NCI-H1417 treated with DMSO at 0.1 percent for 48 hours (cell line): Measurements from ENCODE around the gene IL6R.
"Not testable (repeated sequence)": the region's sequence is repeated elsewhere in the genome, so short reads cannot be mapped to it uniquely, and the experiment has no call there.

Experiments
- DNase-seq: peaks from one replicate; lab custom pipeline; 2025; lab: John Stamatoyannopoulos, UW

Gene IL6R

DNA sequence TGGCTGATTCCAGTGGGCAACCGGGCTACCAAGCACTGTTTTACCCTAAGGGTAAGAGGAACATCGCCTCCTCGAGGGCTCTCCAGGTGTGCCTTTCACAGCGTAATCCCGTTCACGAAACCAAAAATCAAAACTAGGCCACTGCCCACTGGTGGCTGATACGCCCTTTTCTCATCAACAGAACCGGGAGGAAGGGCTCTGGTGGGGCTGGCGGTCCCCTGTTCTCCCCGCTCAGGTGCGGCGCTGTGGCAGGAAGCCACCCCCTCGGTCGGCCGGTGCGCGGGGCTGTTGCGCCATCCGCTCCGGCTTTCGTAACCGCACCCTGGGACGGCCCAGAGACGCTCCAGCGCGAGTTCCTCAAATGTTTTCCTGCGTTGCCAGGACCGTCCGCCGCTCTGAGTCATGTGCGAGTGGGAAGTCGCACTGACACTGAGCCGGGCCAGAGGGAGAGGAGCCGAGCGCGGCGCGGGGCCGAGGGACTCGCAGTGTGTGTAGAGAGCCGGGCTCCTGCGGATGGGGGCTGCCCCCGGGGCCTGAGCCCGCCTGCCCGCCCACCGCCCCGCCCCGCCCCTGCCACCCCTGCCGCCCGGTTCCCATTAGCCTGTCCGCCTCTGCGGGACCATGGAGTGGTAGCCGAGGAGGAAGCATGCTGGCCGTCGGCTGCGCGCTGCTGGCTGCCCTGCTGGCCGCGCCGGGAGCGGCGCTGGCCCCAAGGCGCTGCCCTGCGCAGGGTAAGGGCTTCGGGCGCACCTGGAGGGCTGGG lies at the start of gene IL6R:
Gene IL6R, plus strand, starts transcription at position 360 of the 763 bp plus-strand sequence. Its CDS starts 287 bp downstream, at position 647.
- no peak for DNase-seq

DNA sequence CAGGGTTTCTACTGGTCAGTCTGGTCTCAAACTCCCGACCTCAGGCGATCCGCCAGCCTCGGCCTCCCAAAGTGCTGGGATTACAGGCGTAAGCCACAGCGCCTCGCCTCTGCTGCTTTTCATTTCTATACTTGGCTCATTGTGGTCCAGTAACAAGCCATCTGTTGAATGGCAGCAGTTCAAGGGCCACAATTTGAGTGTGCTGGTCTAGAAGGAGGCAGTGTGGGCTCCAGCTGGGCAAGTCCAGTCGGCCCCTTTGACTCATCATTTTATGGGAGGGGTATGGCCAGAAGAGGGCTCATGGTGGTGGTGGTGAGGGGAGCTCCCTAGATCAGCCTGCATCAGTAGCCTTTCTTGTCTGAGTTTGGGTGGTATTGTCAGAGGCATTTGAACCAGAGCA lies 46.6 kb upstream of the IL6R start:
- DNase-seq, result no peak

DNA sequence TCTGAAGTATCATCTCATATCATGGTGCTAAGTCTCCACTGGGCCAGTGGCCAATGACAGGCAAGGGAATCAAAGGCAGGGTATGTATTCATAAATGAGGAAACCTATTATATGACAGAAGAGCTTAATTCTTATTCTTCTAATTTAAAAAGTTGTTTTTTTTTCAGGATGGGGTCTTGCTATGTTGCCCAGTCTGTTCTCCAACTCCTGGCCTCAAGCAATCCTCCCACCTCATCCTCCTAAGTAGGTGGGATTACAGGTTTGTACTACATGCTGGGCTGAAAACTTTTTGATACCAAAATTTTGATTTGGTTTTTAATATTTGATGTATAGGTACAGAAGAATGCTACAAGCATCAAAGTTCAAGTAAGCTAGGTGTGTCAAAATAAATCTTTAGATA lies 44.9 kb upstream of the IL6R start:
- DNase-seq, result no peak

DNA sequence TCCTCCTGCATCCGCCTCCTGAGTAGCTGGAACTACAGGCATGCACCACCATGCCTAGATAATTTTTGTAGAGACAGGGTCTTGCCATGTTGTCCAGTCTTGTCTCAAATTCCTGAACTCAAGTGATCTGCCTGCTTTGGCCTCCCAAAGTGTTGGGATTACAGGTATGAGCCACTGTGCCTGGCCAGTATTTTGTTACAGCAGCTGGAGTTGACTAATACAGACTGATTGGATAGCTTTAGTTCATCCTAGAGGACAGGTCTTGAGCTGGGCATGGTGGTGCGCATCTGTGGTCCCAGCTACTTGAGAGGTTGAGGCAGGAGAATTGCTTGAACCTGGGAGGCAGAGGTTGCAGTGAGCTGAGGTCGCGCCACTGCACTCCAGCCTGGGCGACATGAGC lies 44.3 kb upstream of the IL6R start:
- not testable (repeated sequence) for DNase-seq

DNA sequence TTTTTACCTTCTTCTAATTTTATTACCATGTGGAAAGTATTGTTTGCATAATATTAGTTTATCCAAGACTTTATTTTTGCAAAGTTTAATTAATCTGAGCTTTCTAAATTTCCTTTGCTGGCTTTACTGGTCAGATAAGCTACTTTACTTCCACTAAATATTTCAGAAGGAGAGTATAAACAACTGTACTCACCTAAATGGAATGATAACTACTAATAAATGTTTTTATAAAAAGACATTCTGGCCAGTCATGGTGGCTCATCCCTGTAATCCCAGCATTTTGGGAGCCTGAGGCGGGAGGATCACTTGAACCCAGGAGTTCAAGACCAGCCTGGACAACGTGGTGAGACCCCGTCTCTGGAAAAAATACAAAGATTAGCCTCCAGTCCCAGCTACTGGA lies 43.8 kb upstream of the IL6R start:
- no peak for DNase-seq

DNA sequence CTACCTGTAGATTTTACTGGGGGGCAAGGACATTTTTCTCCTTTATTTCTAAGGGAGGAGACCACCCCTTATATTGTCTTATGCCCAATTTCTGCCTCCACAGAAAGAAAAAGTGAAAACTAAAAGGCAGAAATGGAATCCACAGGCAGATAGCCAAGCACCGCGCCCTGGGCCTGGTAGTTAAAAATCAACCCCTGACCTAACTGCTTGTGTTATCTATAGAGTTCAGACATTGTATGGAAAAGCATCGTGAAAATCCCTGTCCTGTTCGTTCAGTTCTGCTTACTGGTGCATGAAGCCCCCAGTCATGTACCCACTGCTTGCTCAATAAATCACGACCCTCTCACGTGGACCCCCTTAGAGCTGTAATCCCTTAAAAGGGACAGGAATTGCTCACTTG lies 33.7 kb upstream of the IL6R start:
- DNase-seq, result no peak

DNA sequence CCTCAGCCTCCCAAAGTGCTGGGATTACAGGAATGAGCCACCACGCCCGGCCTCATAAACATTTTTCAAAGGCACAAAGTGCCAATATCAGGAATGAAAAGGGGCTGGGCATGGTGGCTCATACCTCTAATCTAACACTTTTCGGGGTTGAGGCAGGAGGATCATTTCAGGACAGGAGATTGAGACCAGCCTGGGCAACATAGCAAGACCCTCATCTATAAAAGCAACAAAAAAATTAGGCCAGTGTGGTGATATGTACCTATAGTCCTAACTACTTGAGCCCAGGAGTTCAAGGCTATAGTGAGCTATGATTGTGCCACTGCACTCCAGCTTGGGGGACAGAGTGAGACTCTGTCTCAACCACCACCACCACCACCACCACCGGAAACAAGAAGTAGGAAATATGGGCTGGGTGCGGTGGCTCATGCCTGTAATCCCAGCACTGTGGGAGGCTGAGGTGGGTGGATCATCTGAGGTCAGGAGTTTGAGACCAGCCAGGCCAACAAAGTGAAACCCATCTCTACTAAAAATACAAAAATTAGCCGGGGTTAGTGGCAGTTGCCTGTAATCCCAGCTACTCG lies 31.3 kb upstream of the IL6R start:
- DNase-seq, result not testable (repeated sequence)

DNA sequence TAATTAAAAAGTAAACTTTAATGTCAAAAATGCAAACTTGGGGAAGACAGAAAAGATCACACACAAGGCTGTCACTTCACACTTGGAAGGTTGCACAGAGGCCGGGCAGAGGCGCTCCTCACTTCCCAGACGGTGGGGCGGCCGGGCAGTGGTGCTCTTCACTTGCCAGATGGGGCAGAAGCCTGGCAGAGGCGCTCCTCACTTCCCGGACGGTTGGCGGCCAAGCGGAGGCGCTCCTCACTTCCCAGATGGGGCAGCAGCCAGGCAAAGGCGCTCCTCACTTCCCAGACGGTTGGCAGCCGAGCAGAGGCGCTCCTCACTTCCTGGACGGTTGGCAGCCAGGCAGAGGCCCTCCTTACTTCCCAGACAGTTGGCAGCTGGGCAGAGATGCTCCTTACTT lies 25.8 kb upstream of the IL6R start:
- no peak for DNase-seq

DNA sequence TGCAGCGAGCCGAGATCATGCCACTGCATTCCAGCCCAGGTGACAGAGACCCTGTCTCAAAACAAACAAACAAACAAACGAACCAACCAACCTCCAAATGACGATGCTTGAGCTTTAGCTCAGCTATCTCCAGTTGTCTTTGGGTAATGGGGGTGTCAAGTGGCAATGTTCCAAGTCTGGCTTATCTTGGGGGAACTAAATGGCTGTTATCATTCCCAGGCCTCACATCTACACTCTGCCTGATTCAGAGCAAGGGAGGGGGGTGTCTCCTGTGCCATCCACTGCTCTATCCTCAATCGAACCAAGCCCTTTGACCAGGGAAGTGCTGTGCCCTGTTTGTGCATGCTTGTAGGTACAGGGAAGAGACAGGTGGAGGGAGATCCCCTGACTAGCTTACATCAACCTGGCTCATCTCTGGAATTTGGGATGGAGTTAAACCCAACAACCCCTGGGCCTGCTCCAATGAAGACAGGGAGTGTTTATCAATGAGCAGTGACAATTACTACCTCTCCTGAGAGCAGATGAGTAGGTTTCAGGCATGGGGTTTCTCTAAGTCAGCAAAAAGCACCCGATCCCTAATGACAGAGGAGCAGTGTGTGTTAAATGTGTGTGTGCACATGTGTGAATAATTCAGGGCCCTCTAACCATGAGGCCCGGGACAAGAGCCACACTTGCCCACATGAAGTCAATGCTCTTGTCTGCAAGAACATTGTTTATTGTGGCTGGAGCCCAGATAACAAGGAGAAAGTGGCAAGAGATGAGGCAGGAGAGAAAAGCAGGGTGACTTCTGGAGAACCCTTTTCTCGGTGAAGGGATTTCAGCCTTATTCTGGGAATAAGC lies 20.3 kb upstream of the IL6R start:
- no peak for DNase-seq

DNA sequence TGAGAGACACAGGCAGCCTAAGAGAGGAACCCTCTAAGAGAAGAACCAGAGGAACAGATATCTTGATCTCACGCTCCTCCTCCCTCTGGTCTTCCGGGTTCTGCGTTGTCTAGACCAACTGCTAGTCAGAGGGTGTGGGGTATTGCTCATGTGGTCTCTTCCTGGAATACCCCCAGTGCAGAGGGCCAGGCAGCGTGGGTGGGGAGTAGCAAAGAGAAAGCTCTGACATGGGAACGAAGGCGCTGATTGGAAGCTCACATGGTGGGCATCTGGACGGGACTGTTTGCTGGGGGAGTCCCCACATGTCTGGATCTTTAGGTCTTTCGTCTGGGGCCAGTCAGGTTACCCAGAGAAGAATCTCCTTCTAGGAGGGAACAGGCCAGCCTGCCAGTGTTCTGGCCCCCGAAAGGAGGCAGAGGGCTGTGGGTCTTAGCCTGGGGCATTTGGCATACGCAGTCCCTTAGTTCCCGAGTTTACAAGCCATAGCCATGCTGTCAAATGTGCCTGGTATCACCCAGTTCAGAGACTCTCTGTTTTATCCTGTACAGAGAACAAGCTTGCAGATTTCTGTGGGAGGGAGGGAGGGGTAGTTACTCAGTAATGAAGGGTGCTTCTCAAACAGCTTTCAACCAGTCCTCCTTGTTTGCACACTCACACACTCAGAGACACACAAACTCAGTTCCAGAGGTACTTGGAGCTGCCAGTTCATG lies 18.3 kb upstream of the IL6R start:
- DNase-seq, result no peak

DNA sequence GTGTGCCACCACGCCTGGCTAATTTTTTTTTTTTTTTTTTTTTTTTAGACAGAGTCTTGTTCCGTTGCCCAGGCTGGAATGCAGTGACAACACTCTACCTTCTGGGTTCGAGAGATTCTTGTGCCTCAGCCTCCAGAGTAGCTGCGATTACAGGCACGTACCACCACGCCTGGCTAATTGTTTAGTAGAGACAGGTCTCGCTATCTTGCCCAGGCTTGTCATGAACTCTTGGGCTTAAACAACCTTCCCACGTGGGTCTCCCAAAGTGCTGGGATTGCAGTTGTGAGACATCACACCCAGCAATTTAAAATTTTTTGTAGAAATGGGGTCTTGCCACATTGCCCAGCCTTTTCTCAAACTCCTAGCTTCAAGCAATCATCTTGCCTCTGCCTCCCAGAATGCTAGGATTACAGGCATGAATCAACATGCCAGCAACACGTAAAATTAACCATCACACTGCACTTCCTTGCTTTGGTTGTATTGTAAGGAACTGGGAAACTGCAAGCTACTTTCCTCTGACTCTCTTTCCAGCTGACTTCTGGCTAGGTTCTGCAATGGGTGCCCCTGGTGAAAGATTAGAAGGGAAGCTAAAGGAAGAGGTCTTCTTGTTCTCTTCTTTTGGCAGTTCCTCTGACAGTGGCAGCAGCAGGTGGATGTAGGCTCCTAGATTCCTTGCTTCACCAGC lies 13.9 kb upstream of the IL6R start:
- no peak for DNase-seq

DNA sequence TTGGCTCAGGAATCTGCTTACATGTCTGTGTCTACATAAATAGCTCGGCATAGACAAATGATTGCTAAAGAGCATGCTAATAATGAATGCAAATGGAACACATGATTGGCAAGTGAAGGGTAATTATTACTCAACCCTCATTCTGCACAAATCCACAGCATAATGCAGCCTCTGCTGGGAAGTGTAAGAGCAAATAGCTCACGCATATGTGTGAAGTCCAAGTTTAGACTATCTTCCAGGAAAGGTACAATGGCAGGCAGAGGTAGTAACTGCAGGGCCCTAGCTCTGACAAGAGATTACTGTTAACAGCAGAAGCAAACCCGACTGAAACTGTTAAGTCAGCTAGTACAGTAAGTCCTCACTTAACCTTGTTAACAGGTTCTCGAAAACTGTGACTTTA lies 7.0 kb upstream of the IL6R start:
- DNase-seq, result no peak

DNA sequence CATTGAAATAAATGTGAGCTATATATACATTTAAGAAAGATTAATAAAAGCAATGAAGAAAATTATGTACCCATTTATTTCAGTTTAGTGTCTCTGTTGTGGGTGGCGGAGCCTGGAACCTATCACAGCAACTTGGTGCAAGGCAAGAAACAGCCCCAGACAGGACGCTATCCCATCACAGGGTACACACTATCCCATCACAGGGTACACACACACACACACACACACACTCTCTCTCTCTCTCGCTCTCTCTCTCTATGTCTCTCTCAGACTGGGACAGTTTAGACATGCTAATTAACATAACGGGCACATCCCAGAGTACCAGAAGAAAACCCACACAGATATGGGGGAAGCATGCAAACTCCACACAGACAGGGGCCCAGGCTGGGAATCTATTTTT lies 6.5 kb upstream of the IL6R start:
- DNase-seq, result no peak

DNA sequence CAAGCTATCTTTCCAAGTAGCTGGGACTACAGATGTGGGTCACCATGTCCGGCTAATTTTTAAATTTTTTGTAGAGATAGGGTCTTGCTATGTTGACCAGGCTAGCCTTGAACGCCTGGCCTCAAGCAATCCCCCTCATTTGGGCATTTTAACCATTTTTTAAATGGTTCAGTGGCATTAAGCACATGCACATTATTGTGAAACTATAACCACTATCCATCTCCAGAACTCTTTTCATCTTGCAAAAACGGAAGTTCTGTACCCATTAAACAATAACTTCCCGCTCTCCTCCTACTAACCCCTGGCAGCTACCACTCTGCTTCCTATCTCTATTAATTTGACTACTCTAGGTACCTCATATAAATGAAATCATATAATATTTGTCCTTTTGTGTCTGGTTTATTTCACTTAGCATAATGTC lies 4.8 kb upstream of the IL6R start:
- DNase-seq, result no peak

DNA sequence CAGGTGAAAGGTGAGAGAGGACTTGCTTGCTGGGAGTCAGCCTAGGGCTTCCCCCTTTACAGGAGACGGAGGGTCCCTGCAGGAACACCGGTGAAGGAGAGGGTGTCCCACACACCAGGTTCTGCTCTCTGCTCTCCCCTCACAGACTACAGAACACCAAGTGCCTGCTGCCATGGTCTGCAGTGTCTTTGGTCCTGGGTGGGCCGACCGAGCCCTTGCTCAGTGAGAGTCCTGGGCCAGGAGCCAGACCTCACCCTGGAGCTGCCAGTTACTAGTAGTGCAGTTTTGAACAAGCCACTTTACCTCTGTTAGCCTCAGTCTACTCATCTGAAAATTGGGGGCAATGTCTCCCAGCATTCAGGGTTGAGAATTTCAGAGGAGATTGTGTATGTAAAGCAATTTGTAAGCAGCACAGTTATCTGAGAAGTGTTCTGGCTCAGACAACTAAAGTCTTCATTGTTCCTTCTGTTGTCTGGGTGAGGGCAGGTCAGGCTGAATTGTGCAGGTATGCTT lies 2.7 kb upstream of the IL6R start:
- DNase-seq, result no peak

DNA sequence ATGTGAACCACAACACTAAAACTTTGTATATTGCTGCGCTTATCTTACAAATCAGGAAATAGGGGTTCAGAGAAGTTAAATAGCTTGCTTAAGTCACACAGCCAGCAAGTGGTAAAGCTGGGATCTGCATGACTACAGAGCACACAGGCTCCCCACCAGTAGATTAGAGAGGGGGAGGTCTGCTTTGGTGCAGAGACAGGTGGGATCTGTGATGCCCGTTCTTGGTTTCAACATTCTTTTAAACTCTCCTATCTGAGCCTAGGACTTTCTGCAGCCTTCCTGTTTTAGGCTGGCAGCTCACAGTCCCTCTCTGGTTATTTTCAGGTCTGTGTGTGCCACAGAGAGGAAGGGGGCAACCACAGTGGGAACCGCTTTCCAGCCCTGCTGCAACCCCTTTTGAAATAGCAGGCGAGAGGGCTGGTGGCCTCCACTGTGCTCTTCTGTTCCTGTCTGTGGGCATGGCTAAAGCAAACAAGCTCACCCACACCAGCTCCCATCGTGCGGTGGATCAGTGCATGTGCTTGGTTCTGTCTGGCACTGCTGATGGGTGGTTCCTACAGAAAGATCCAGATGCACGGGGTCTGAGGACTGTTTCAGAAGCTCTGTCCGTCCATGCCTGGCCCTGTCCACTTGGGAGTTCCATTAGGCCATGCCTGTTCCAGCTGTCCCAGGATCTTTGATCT lies 1.7 kb upstream of the IL6R start:
- DNase-seq, result no peak

DNA sequence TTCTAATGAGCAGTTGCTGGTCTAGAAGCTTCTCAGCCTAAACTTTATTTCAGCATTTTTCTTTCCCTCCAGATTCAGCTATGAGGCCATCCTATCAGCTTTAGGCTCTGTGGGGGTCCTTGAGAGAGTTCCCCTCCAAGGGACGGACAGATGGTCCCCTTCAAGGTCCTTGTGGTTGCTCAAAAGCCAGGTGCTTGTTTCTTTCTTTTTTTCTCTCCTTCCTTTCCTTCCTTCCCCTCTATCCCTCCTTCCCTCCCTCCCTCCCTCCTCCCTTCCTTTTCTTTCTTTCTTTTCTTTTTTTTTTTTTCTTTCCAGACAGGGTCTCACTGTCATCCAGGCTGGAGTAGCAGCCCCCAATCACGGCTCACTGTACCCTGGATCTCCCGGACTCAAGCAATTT lies 1.2 kb upstream of the IL6R start:
- DNase-seq, result no peak

DNA sequence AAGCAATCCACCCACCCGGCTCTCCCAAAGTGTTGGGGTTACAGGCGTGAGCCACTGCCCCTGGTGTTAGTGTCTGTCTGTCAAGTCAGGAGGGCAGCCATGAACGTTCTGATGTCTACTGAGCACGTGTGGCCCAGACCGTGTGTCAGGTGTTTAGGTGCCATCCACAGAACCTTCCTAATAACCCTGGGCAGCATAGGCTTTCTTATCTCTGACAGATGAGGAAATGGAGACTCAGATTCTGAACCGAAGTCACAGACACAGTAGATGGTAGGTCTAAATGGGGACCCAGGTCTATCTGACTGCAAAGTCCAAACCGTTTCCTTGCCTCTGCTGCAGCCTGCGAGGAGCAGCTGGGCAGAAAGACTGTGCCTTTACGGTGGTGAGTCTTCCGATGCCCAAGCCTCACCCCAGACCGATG lies 622 bp upstream of the IL6R start:
- DNase-seq, result no peak

DNA sequence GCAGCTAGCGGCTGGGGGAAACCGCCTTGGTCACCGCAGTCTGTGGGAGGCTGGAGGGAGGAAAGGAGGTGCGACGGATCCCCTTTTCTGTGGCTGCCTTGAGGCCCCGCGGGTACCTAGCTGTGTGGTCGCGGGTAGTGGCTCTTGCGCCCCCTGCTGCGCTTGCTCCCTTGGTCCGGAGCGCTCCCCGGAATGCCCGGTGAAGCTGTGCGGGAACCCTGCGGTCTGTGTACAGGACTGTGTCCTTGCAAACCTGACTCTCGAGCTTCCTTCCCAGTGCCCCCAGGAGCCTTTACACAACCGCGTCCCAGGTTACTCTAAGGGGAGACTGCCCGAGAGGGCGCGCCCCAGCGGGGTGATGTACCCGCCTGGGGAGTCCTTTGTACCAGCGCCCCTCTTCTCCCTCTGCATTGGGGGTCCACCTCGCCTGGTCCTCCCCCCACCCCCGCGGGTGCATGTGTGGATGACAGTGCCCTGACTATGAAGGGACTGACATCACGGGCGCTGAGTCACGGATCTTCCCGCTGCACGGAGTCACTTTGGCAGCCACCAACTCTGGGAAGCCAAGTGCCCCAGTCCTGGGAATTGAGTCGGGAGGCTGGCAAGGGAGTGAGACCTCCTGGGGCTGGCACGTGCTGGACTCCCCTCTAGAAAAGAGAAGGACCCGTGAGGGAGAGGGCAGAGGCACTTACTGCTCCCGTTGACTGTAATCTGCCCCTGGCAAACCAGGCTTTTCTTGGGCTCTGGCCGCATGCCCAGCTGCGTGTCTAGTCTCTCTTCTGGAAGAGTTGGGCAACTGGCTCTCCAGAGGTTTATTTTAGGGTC lies 816 bp downstream of the IL6R start:
- no peak for DNase-seq

DNA sequence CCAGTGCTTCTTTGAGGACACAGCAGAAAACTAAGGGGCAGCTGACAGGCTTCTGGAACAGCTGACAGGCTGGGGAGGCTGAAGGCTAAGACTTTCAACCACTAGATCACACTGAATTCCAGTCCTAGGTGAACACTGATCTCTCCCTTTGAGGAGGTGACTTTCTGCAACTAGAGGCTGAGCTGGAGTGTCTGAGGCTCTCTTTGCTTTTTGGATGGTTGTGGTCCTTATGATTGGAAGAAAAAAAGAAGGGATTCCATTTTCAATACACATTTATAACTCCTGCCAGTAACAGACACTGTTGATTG lies 1.4 kb downstream of the IL6R start:
- no peak for DNase-seq

DNA sequence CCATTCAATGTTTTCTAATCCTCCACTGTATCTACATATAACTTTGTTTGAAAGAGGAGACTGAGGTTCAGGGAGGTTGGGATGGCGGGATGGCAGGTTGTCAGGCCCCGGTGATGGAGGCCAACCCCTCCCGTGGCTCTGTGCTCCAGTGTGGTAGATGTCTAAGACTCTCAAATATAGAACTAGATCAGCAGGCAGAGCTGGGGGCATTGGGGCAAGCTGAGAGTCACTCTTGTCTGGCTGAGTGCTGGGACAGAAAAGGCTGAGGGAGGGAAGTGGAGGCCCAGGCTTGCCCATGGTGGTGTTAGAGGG lies 1.7 kb downstream of the IL6R start:
- no peak for DNase-seq
